RWPE2 (cell line): Measurements from ENCODE around the gene SCEL.

Source experiments
- ATAC-seq: fragments of 200-7000 bp; cut with Tn5 transposase; 3 replicates; pipeline ENCODE4 v1.9.1; 2021; ENCODE audit warnings: low read depth
- DNase-seq: peaks from one replicate; pipeline ENCODE4 v3.0.0-alpha.2; 2020; ENCODE audit warnings: low spot score
- H3K27ac ChIP-seq: fragments of 450-650 bp; 2 replicates; pipeline ENCODE4 v1.5.1; 2017; ENCODE audit warnings: mild to moderate bottlenecking; ENCODE audit not compliant: poor library complexity, severe bottlenecking
- H3K27me3 ChIP-seq: fragments of 250-450 bp; sonication (Bioruptor Pico); 2 replicates; pipeline ENCODE4 v1.5.1; 2021; ENCODE audit warnings: mild to moderate bottlenecking, moderate library complexity; ENCODE audit not compliant: insufficient read depth, poor library complexity, severe bottlenecking
- H3K36me3 ChIP-seq: fragments of 250-450 bp; sonication (Bioruptor Pico); 2 replicates; pipeline ENCODE4 v1.5.1; 2020; ENCODE audit warnings: low read depth, mild to moderate bottlenecking, moderate library complexity
- H3K4me1 ChIP-seq: fragments of 250-450 bp; sonication (Bioruptor Pico); 2 replicates; pipeline ENCODE4 v1.5.1; 2021; ENCODE audit warnings: mild to moderate bottlenecking, moderate library complexity; ENCODE audit not compliant: insufficient read depth, poor library complexity, severe bottlenecking
- H3K4me3 ChIP-seq: fragments of 250-450 bp; sonication (Bioruptor Pico); 2 replicates; pipeline ENCODE4 v1.5.1; 2021; ENCODE audit warnings: mild to moderate bottlenecking, moderate library complexity; ENCODE audit not compliant: severe bottlenecking
- H3K9me3 ChIP-seq: fragments of 250-450 bp; sonication (Bioruptor Pico); 2 replicates; pipeline ENCODE4 v1.5.1; 2021; ENCODE audit warnings: mild to moderate bottlenecking, moderate library complexity; ENCODE audit not compliant: severe bottlenecking
- CTCF ChIP-seq: fragments of 450-650 bp; IDR thresholded peaks from one replicate; pipeline ENCODE4 v1.5.1; 2017; ENCODE audit warnings: mild to moderate bottlenecking, moderate library complexity; ENCODE audit not compliant: poor library complexity, severe bottlenecking

Gene SCEL

GRCh38 chr13:77583581-77583980 lies 48.1 kb downstream of the SCEL start:
- Histone ChIP-seq H3K27me3 (no peaks in the 10 kb centered on the region), H3K9me3 (no peaks in the 10 kb centered on the region), H3K27ac (no peak overlapping the region), H3K4me3 (no peak overlapping the region), H3K4me1 (peaks cover 6% of the 10 kb centered on the region), H3K36me3 (no peaks in the 10 kb centered on the region)
- no peak for ATAC-seq
- DNase-seq = no peak
- TF ChIP-seq CTCF = no peak

GRCh38 chr13:77584106-77584505 lies 48.6 kb downstream of the SCEL start:
- peaks cover 6% of the 10 kb centered on the region for H3K4me1 ChIP-seq
- H3K27me3 ChIP-seq = no peaks in the 10 kb centered on the region
- no peak for TF ChIP-seq CTCF
- no peak overlapping the region for H3K27ac ChIP-seq
- peak; percentile 46; the same call in 2 of the 3 replicates for ATAC-seq
- no peak for DNase-seq
- H3K9me3 ChIP-seq = no peaks in the 10 kb centered on the region
- no peaks in the 10 kb centered on the region for H3K36me3 ChIP-seq
- no peak overlapping the region for H3K4me3 ChIP-seq

- TF ChIP-seq CTCF = no peak
- H3K4me3 ChIP-seq = no peak overlapping the region
- DNase-seq = no peak
These were observed 59.8 kb downstream of the SCEL start for GRCh38 chr13:77595166-77595810.

GRCh38 chr13:77596777-77597176 lies 61.3 kb downstream of the SCEL start:
- no peaks in the 10 kb centered on the region for H3K4me1 ChIP-seq
- no peaks in the 10 kb centered on the region for H3K9me3 ChIP-seq
- ATAC-seq (no peak), DNase-seq (no peak)
- no peak for TF ChIP-seq CTCF
- no peak overlapping the region for H3K27ac ChIP-seq
- no peaks in the 10 kb centered on the region for H3K27me3 ChIP-seq
- H3K4me3 ChIP-seq = no peak overlapping the region
- no peaks in the 10 kb centered on the region for H3K36me3 ChIP-seq

More at GRCh38 chr13:77595166-77595810, 59.8 kb downstream of the SCEL start:
- H3K36me3 ChIP-seq = no peaks in the 10 kb centered on the region
- H3K27ac ChIP-seq = no peak overlapping the region
- H3K4me1 ChIP-seq = no peaks in the 10 kb centered on the region
- no peaks in the 10 kb centered on the region for H3K9me3 ChIP-seq
- ATAC-seq = no peak
- no peaks in the 10 kb centered on the region for H3K27me3 ChIP-seq

GRCh38 chr13:77599351-77599750 lies 63.8 kb downstream of the SCEL start:
- no peak for DNase-seq
- no peaks in the 10 kb centered on the region for H3K36me3 ChIP-seq
- ATAC-seq = no peak
- no peak overlapping the region for H3K27ac ChIP-seq
- H3K27me3 ChIP-seq = no peaks in the 10 kb centered on the region
- H3K4me1 ChIP-seq = no peaks in the 10 kb centered on the region
- no peaks in the 10 kb centered on the region for H3K9me3 ChIP-seq
- no peak overlapping the region for H3K4me3 ChIP-seq
- no peak for TF ChIP-seq CTCF
